ENCODE measurements around the gene SEC14L2. TPM values are rescaled to one million over a fixed set of nuclear protein-coding genes. Genes with fewer than 3 reads are reported as not detected.

Gene SEC14L2
- total RNA-seq, 1 experiment from 2014 or later, result 8.2 TPM

DNA sequence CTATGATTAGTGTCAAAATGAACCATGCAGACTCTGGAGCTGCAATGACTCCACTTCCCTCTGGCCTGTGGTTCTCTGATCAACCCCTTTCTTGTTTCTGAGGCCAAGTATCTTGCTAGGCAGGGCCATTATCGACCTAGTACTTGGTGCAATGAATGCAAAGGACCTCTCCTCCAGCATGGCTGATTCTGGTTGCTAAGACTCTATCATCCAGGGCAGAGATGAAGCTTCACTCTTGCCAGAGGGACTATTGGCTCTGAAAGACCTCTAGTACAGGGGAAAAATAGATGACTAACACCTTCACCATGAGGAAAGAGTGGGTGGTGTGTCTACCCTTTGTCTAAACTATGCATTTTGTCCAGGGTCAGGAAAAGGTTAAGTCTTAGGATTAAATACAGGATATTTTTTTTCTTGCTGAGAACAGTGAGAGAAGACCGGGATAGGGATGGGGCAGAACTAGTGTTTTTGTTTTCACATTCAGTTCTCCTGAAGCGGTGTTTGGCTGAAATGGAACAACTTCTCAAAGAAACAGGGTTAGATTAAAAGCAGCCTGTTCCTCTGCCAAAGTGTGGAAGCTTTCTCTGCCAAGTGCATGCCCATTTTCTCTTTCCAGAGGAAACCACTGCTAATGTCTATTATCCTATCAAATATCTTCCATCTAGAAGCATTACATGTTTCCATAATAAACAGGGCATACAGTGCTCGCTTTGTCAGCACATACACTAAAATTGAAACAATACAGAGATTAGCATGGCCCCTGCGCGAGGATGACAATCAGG lies 23.7 kb downstream of the SEC14L2 start:
- Mint-ChIP-seq H3K4me3 (no peak overlapping the region), H3K27ac (peak overlapping the region in 1 of 3 experiments; percentile 64; a peak in 2 of 7 replicates)

More for the DNA sequence above, 23.7 kb downstream of the SEC14L2 start:
- Histone ChIP-seq H3K14ac (ENCODE audit: insufficient read depth, low read length) (no peak overlapping the region), H4K20me1 (ENCODE audit: control insufficient read depth, insufficient read depth, insufficient read length) (no peaks in the 10 kb centered on the region), H2BK120ac (ENCODE audit: low read depth, low read length, poor library complexity, severe bottlenecking) (no peak overlapping the region), H4K91ac (ENCODE audit: insufficient read length, low read depth, low read length) (no peak overlapping the region), H2BK12ac (ENCODE audit: insufficient read length, low read depth, low read length) (no peak overlapping the region), H3T11ph (ENCODE audit: low read length) (no peak overlapping the region), H4K8ac (replicated peaks; ENCODE audit: insufficient read length, low read depth, low read length) (no peak overlapping the region), H2AK5ac (ENCODE audit: insufficient read length, low read length) (no peak overlapping the region), H3K27me3 (ENCODE audit: insufficient read depth, low read length) (no peaks in the 10 kb centered on the region), H2BK15ac (ENCODE audit: low read depth, low read length) (no peak overlapping the region), H2BK20ac (ENCODE audit: low read depth, low read length, poor library complexity, severe bottlenecking) (no peak overlapping the region), H3K23me2 (ENCODE audit: insufficient read length, low read depth, low read length, poor library complexity, severe bottlenecking) (peaks cover 16% of the 10 kb centered on the region), H3K56ac (ENCODE audit: insufficient read length, low read depth, low read length) (no peak overlapping the region), H3K4me1 (ENCODE audit: insufficient read depth, low read length) (peaks cover 7% of the 10 kb centered on the region; the same call in 1 of the 2 replicates), H3K9ac (ENCODE audit: extremely low read depth, insufficient read length, low read length) (no peak overlapping the region), H3K4me2 (ENCODE audit: insufficient read depth, insufficient read length, low read length) (no peak overlapping the region), H2BK5ac (ENCODE audit: insufficient read length, low read length) (no peak overlapping the region), H3K27ac (ENCODE audit: insufficient read length, low read depth, low read length) (no peak overlapping the region), H3K4ac (ENCODE audit: low read depth, low read length) (no peak overlapping the region), H3K18ac (ENCODE audit: insufficient read length, low read depth, low read length) (no peak overlapping the region), H3K23ac (ENCODE audit: insufficient read length, low read depth, low read length) (no peak overlapping the region), H4K5ac (ENCODE audit: insufficient read length, low read depth, low read length) (no peak overlapping the region), H3K9me3 (ENCODE audit: control insufficient read depth, low read depth, low read length) (no peaks in the 10 kb centered on the region), H3K79me1 (ENCODE audit: insufficient read depth, low read depth, low read length, poor library complexity, severe bottlenecking) (no peaks in the 10 kb centered on the region), H2AFZ (ENCODE audit: low read length) (no peak overlapping the region), H3K79me2 (ENCODE audit: insufficient read depth, low read length) (no peaks in the 10 kb centered on the region)
- Mint-ChIP-seq H3K27me3 (ENCODE audit: low read depth) (no peaks in the 10 kb centered on the region; the same call in 1 of the 2 replicates), H3K36me3 (ENCODE audit: insufficient read depth in 1 of 3, low read depth in 3 of 3) (peaks cover 7 to 55% (median 50%) of the 10 kb centered on the region in 3 experiments), H3K9me3 (no peaks in the 10 kb centered on the region), H3K4me1 (peaks cover 26 to 32% of the 10 kb centered on the region in 2 experiments)
- WGBS (ENCODE audit: extremely low coverage, insufficient read length, low lambda C conversion rate), result no CpG with 5 or more reads among the region's 6 CpGs
- no peak for DNase-seq
- no peak for TF ChIP-seq CTCF (conservative IDR thresholded peaks at IDR 0.05)
